ENCODE measurements around the gene PATJ. TPM values are rescaled to one million over a fixed set of nuclear protein-coding genes. Genes with fewer than 3 reads are reported as not detected.
"Not testable (repeated sequence)": the region's sequence is repeated elsewhere in the genome, so short reads cannot be mapped to it uniquely, and the experiment has no call there.

Gene PATJ
- polyA plus RNA-seq, 1 of the 3 experiments (the other 2 are of a cell fraction): 3.0 TPM

DNA sequence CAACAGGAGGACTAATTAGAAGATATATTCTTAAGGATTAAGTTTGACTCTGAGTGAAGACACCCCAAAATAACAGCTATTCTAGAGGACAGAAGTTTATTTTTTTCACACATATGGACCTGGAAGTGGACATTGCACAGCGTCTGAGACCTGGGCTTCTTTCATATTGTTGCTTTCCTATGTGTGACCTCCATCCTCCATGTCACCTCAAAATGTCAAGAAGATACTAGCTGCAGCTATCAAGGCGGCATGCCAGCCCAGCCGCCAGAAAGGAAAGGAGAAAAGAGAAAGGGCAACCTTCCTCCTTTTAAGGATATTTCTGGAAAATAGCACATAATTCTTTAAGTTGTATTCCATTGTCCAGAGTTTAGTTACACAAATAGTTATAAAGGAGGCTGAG lies 220.4 kb downstream of the PATJ start:
- CTCF ChIA-PET: no interaction called here

DNA sequence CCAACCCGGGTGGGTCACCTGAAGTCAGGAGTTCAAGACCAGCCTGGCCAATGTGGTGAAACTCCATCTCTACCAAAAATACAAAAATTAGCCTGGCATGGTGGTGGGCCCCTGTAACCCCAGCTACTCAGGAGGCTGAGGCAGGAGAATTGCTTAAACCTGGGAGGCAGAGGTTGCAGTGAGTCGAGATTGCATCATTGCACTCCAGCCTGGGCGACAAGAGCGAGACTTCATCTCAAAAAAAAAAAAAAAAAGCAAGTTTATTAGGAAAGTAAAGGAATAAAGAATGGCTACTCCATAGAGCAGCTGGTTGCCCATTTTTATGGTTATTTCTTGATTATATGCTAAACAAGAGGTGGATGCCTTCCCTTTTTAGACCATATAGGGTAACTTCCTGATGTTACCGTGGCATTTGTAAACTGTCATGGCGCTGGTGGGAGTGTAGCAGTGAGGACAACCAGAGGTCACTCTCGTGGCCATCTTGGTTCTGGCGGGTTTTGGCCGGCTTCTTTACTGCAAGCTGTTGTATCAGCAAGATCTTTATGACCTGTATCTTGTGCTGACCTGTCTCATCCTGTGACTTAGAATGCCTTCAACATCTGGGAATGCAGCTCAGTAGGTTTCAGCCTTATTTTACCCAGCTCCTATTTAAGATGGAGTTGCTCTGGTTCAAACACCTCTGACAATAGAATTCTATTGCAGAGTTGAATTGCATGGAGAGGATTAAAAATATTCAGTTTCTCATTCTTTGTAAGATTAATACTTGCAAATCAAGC lies 224.4 kb downstream of the PATJ start:
- CTCF ChIA-PET: interaction anchor here (0.8 kb wide), 1 partner anchor 128 kb away, joined by 3 read pairs; no protein-coding TSS in a partner anchor
- H3K27ac ChIP-seq (ENCODE audit: low read depth in 2 of 2, low read length in 1 of 2); H3K4me3 ChIP-seq (ENCODE audit: low read depth in 2 of 2, low read length in 1 of 2); DNase-seq; POLR2A ChIA-PET; H3K27me3 ChIP-seq (ENCODE audit: insufficient read depth); H3K36me3 ChIP-seq (replicated peaks in 1 of 2; ENCODE audit: control insufficient read depth in 1 of 2, insufficient read depth in 2 of 2, low read length in 1 of 2); H3K9me3 ChIP-seq; H3K9ac ChIP-seq; H3K9me2 ChIP-seq; H3F3A ChIP-seq (replicated peaks; ENCODE audit: insufficient read depth); H3K79me2 ChIP-seq (ENCODE audit: insufficient read depth); H3K4me2 ChIP-seq; H4K20me1 ChIP-seq (ENCODE audit: insufficient read depth): not testable (repeated sequence)
- peaks cover 3 to 12% of the 10 kb centered on the region in 2 experiments; a peak in 2 of 4 replicates for H3K4me1 ChIP-seq (ENCODE audit: control insufficient read depth in 1 of 2, insufficient read depth in 2 of 2, low read depth in 1 of 2, low read length in 1 of 2)
- WGBS (ENCODE audit: low lambda C conversion rate): 91% methylated on average over 9 of the region's 9 CpGs
- peak overlapping the region; percentile 2; the same call in 1 of the 2 replicates for H2AFZ ChIP-seq (ENCODE audit: low read depth)

More for the DNA sequence above, 220.4 kb downstream of the PATJ start:
- Histone ChIP-seq H3K9me3 (no peaks in the 10 kb centered on the region), H3K9me2 (no peaks in the 10 kb centered on the region), H4K20me1 (ENCODE audit: insufficient read depth) (no peaks in the 10 kb centered on the region), H2AFZ (ENCODE audit: low read depth) (no peak overlapping the region), H3K36me3 (replicated peaks in 1 of 2; ENCODE audit: control insufficient read depth in 1 of 2, insufficient read depth in 2 of 2, low read length in 1 of 2) (no peaks in the 10 kb centered on the region), H3K4me1 (ENCODE audit: control insufficient read depth in 1 of 2, insufficient read depth in 2 of 2, low read depth in 1 of 2, low read length in 1 of 2) (peaks cover under 1 to 7% of the 10 kb centered on the region in 2 experiments; a peak in 2 of 4 replicates), H3K79me2 (ENCODE audit: insufficient read depth) (no peaks in the 10 kb centered on the region), H3K27ac (ENCODE audit: low read depth in 2 of 2, low read length in 1 of 2) (no peak overlapping the region), H3K27me3 (ENCODE audit: insufficient read depth) (no peaks in the 10 kb centered on the region), H3K9ac (no peak overlapping the region), H3K4me3 (ENCODE audit: low read depth in 2 of 2, low read length in 1 of 2) (no peak overlapping the region), H3K4me2 (no peak overlapping the region), H3F3A (replicated peaks; ENCODE audit: insufficient read depth) (peaks cover under 1% of the 10 kb centered on the region)
- 100% methylated on average over 3 of the region's 3 CpGs for WGBS (ENCODE audit: low lambda C conversion rate)
- TF ChIP-seq EZH2phosphoT487 (IDR thresholded peaks at IDR 0.05; ENCODE audit: borderline replicate concordance, low read depth) (no peak), SIN3A (IDR thresholded peaks at IDR 0.05; ENCODE audit: borderline replicate concordance, low read depth, low read length) (no peak), RCOR1 (IDR thresholded peaks at IDR 0.05; ENCODE audit: low read length) (no peak), EP300 (IDR thresholded peaks at IDR 0.05; ENCODE audit: borderline replicate concordance in 1 of 2, low read depth in 1 of 2, low read length in 1 of 2) (no peak), JUND (IDR thresholded peaks at IDR 0.05) (no peak), SMC3 (IDR thresholded peaks at IDR 0.05; ENCODE audit: low read depth, low read length) (no peak)
- POLR2A ChIA-PET: no interaction called here
- DNase-seq: no peak

DNA sequence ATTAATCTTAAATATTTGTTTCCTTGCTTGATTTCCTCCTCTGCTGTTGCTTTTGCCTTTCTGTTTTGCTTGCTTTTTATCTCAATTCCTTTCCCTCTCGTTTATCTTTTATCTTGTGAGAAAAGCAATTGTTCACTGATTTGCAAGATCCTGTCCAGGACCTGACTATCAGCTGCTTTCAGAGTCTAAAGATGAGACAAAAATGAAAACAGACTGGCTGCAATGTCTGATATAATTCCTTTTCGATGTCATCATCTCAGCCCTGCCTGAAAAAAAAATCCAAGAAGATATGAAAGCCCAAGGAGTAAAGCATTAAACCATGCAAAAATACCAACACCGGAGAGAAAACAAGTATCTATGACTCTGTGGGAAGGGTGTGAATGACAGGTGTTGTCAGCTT lies 225.5 kb downstream of the PATJ start:
- peaks cover 0 to 7% of the 10 kb centered on the region in 2 experiments for H3K36me3 ChIP-seq (replicated peaks in 1 of 2; ENCODE audit: control insufficient read depth in 1 of 2, insufficient read depth in 2 of 2, low read length in 1 of 2)
- H3K9ac ChIP-seq: peak overlapping the region; percentile 0; the same call in 1 of the 2 replicates
- H3K79me2 ChIP-seq (ENCODE audit: insufficient read depth): no peaks in the 10 kb centered on the region
- H3K4me3 ChIP-seq (ENCODE audit: low read depth in 2 of 2, low read length in 1 of 2): peak overlapping the region in 1 of 2 experiments; percentile 3; a peak in 1 of 4 replicates
- peaks cover 5% of the 10 kb centered on the region for H3F3A ChIP-seq (replicated peaks; ENCODE audit: insufficient read depth)
- ChIA-PET CTCF (interaction anchor here (0.8 kb wide), 1 partner anchor 126 kb away, joined by 3 read pairs; no protein-coding TSS in a partner anchor), POLR2A (no interaction called here)
- DNase-seq: no peak
- no peaks in the 10 kb centered on the region for H3K27me3 ChIP-seq (ENCODE audit: insufficient read depth)
- H3K27ac ChIP-seq (ENCODE audit: low read depth in 2 of 2, low read length in 1 of 2): peak overlapping the region in 1 of 2 experiments; percentile 4; a peak in 1 of 4 replicates
- H2AFZ ChIP-seq (ENCODE audit: low read depth): no peak overlapping the region
- WGBS (ENCODE audit: low lambda C conversion rate): 8% methylated on average over 3 of the region's 3 CpGs
- no peaks in the 10 kb centered on the region for H3K9me3 ChIP-seq
- no peaks in the 10 kb centered on the region for H3K9me2 ChIP-seq
- peak overlapping the region; percentile 24 for H3K4me2 ChIP-seq
- H3K4me1 ChIP-seq (ENCODE audit: control insufficient read depth in 1 of 2, insufficient read depth in 2 of 2, low read depth in 1 of 2, low read length in 1 of 2): peaks cover 3 to 12% of the 10 kb centered on the region in 2 experiments; a peak in 2 of 4 replicates
- no peaks in the 10 kb centered on the region for H4K20me1 ChIP-seq (ENCODE audit: insufficient read depth)
- TF ChIP-seq JUND (IDR thresholded peaks at IDR 0.05) (peak; percentile 46; the same call in 1 of the 2 replicates), TEAD4 (IDR thresholded peaks at IDR 0.05; ENCODE audit: borderline replicate concordance, insufficient read depth) (no peak), SIN3A (IDR thresholded peaks at IDR 0.05; ENCODE audit: borderline replicate concordance, low read depth, low read length) (no peak), MAX (IDR thresholded peaks at IDR 0.05; ENCODE audit: low read depth) (no peak), RFX5 (IDR thresholded peaks at IDR 0.05; ENCODE audit: low read length) (no peak), RAD21 (IDR thresholded peaks at IDR 0.05; ENCODE audit: low read length) (no peak), FOXM1 (IDR thresholded peaks at IDR 0.05; ENCODE audit: low read depth) (no peak), EZH2phosphoT487 (IDR thresholded peaks at IDR 0.05; ENCODE audit: borderline replicate concordance, low read depth) (no peak), MXI1 (IDR thresholded peaks at IDR 0.05; ENCODE audit: low read depth, low read length) (no peak), GABPA (IDR thresholded peaks at IDR 0.05; ENCODE audit: low read depth) (no peak), NFIC (IDR thresholded peaks at IDR 0.05; ENCODE audit: borderline replicate concordance) (no peak), USF1 (IDR thresholded peaks at IDR 0.05; ENCODE audit: borderline replicate concordance, low read depth) (no peak)
- TF ChIP-seq, protein P1, sequence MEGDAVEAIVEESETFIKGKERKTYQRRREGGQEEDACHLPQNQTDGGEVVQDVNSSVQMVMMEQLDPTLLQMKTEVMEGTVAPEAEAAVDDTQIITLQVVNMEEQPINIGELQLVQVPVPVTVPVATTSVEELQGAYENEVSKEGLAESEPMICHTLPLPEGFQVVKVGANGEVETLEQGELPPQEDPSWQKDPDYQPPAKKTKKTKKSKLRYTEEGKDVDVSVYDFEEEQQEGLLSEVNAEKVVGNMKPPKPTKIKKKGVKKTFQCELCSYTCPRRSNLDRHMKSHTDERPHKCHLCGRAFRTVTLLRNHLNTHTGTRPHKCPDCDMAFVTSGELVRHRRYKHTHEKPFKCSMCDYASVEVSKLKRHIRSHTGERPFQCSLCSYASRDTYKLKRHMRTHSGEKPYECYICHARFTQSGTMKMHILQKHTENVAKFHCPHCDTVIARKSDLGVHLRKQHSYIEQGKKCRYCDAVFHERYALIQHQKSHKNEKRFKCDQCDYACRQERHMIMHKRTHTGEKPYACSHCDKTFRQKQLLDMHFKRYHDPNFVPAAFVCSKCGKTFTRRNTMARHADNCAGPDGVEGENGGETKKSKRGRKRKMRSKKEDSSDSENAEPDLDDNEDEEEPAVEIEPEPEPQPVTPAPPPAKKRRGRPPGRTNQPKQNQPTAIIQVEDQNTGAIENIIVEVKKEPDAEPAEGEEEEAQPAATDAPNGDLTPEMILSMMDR (IDR thresholded peaks at IDR 0.05): no peak
- TF ChIP-seq, protein P2, sequence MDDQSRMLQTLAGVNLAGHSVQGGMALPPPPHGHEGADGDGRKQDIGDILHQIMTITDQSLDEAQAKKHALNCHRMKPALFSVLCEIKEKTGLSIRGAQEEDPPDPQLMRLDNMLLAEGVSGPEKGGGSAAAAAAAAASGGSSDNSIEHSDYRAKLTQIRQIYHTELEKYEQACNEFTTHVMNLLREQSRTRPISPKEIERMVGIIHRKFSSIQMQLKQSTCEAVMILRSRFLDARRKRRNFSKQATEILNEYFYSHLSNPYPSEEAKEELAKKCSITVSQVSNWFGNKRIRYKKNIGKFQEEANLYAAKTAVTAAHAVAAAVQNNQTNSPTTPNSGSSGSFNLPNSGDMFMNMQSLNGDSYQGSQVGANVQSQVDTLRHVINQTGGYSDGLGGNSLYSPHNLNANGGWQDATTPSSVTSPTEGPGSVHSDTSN (IDR thresholded peaks at IDR 0.05): peak; percentile 68

All from SK-N-SH (cell line).